ENCODE data around the gene DOK6. TPM values are rescaled to one million over a fixed set of nuclear protein-coding genes. Genes with fewer than 3 reads are reported as not detected.
"Not testable (repeated sequence)": the region's sequence is repeated elsewhere in the genome, so short reads cannot be mapped to it uniquely, and the experiment has no call there.

DOK6 gene
- total RNA-seq, 3 donors from 2014 or later: 1.0 to 1.4 (median 1.3) TPM

DNA sequence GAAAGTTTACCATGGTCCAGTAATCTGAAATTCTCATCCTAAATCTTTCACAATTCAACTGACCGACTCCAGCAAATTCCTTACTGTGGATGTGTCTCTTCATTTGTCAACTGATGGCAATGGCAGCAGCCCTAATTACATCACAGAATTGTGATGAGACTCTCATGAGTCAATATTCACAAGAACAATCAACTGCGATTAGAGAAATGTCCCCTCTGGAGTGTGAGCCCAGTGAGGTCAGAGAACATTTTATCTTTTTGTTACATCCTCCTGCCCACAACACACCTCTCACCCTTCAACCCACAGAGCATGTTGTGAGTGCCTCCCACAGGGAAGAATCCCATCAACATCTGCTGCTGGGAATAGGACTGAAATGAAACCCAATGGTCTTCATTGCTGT, 473.4 kb downstream of the DOK6 start:
- H3K4me1 ChIP-seq: no peaks in the 10 kb centered on the region
- H3K27me3 ChIP-seq: no peaks in the 10 kb centered on the region
- DNase-seq (ENCODE audit: low spot score in 2 of 2): no peak
- no peak overlapping the region for H3K27ac ChIP-seq
- H3K9me3 ChIP-seq: no peaks in the 10 kb centered on the region
- no peak for TF ChIP-seq POLR2A (IDR thresholded peaks at IDR 0.05)
- TF ChIP-seq POLR2AphosphoS5 (IDR thresholded peaks at IDR 0.05): no peak
- no peaks in the 10 kb centered on the region for H3K36me3 ChIP-seq
- intact Hi-C loops (cut with DNase I; ENCODE audit: low total_unique reads): no loop called here
- no peak overlapping the region for H3K4me3 ChIP-seq

DNA sequence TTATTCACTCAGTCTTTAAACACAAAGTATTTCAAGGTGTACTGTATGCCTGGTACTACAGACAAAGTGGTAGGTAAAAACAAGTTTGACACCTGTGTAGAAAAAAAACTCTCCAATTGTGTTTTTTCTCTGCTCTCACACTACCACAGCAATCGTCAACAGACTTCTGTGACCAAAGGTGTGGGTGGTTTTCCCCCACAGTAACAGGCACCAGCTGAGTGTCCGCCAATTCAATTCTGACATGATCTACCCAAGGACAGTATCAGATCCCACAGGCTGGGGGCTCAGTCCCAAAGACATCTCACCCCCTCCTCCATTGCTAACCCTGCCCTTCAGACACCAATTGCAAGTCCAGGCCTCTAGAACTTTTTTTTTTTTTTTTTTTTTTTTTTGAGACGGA, 475.8 kb downstream of the DOK6 start:
- no peak for DNase-seq (ENCODE audit: low spot score in 2 of 2)
- Histone ChIP-seq H3K9me3 (no peaks in the 10 kb centered on the region), H3K4me3 (no peak overlapping the region), H3K36me3 (no peaks in the 10 kb centered on the region), H3K4me1 (no peaks in the 10 kb centered on the region), H3K27me3 (no peaks in the 10 kb centered on the region), H3K27ac (no peak overlapping the region)
- TF ChIP-seq POLR2AphosphoS5 (IDR thresholded peaks at IDR 0.05) (no peak), POLR2A (IDR thresholded peaks at IDR 0.05) (no peak)
- TF ChIP-seq, protein P1, sequence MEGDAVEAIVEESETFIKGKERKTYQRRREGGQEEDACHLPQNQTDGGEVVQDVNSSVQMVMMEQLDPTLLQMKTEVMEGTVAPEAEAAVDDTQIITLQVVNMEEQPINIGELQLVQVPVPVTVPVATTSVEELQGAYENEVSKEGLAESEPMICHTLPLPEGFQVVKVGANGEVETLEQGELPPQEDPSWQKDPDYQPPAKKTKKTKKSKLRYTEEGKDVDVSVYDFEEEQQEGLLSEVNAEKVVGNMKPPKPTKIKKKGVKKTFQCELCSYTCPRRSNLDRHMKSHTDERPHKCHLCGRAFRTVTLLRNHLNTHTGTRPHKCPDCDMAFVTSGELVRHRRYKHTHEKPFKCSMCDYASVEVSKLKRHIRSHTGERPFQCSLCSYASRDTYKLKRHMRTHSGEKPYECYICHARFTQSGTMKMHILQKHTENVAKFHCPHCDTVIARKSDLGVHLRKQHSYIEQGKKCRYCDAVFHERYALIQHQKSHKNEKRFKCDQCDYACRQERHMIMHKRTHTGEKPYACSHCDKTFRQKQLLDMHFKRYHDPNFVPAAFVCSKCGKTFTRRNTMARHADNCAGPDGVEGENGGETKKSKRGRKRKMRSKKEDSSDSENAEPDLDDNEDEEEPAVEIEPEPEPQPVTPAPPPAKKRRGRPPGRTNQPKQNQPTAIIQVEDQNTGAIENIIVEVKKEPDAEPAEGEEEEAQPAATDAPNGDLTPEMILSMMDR (IDR thresholded peaks at IDR 0.05): no peak
- intact Hi-C loops (cut with DNase I; ENCODE audit: low total_unique reads): no loop called here

DNA sequence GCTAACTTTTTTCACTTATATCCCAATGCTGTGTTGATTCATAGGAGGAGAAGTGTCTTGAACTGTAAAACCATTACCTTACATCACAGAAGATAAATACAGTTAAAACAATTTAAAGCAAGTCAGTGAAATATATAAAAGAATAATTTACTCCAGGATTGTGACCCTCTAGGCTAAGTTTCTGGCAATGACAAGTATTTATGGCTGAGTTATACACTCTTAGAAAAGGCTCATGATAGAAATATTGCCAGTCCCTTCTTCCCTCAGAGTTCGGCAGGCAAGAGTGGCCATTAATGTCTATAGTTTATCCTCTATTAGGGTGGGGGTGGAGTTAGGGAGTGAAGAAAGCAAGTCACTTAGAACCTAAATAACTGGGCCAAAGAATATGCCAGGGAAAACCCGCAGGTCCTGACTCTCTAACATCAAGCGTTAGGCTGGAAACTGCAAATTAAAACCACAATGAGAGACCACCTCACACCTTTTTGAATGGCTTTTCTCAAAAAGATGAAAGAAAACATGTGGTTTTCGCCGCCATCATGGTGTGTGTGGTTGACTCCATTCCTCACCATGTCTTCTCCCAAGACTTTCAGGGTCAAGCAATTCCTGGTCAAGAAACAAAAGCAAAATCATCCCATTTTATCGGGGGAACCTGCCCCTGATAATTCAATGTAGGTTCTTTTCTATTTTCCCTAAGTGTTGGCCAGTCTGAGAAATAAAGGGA, 477.7 kb downstream of the DOK6 start:
- TF ChIP-seq, protein P1 (IDR thresholded peaks at IDR 0.05): no peak
- TF ChIP-seq POLR2A (IDR thresholded peaks at IDR 0.05): no peak
- TF ChIP-seq POLR2AphosphoS5 (IDR thresholded peaks at IDR 0.05): no peak
- Histone ChIP-seq H3K4me1 (no peaks in the 10 kb centered on the region), H3K27me3 (no peaks in the 10 kb centered on the region), H3K36me3 (no peaks in the 10 kb centered on the region), H3K27ac (no peak overlapping the region), H3K9me3 (no peaks in the 10 kb centered on the region), H3K4me3 (no peak overlapping the region)
- intact Hi-C loops (cut with DNase I; ENCODE audit: low total_unique reads): no loop called here
- DNase-seq (ENCODE audit: low spot score in 2 of 2): no peak

DNA sequence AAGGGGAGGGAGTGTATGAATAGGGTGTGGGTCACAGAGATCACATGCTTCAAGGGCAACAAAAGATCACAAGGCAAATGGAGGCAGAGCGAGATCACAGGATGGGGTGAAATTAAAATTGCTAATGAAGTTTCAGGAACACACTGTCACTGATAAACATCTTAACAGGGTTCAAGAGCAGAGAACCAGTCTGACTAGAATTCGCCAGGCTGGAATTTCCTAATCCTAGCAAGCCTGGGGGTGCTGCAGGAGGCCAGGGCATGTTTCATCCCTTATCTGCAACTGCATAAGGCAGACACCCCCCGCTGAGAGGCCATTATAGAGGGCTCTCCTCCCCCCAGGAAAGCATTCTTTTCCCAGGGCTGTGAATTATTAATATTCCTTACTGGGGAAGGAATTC, 478.4 kb downstream of the DOK6 start:
- intact Hi-C loops (cut with DNase I; ENCODE audit: low total_unique reads); H3K27ac ChIP-seq; H3K36me3 ChIP-seq: not testable (repeated sequence)

DNA sequence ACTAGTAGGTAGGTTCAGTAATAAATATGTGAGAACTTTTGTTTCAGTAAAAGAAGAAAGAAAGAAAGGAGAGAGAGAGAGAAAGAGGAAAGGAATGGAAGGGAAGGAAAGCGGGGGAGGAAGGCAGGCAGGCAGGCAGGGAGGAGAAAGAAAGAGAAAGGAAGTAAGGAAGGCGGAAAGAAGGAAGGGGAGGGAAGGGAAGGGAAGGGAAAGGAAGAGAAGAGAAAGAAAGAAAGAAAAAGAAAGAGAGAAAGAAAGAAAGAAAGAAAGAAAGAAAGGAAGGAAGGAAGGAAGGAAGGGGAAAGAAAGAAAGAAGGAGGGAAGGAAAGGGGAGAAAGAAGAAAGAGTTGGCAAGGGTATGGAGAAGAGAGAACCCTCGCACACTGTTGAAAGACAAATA, 479.4 kb downstream of the DOK6 start:
- DNase-seq (ENCODE audit: low spot score in 2 of 2): no peak
- intact Hi-C loops (cut with DNase I; ENCODE audit: low total_unique reads): no loop called here
- Histone ChIP-seq H3K36me3 (no peaks in the 10 kb centered on the region), H3K4me3 (no peak overlapping the region), H3K27me3 (no peaks in the 10 kb centered on the region), H3K9me3 (no peaks in the 10 kb centered on the region), H3K27ac (no peak overlapping the region), H3K4me1 (no peaks in the 10 kb centered on the region)
- TF ChIP-seq, protein P1 (IDR thresholded peaks at IDR 0.05): no peak
- no peak for TF ChIP-seq POLR2A (IDR thresholded peaks at IDR 0.05)
- TF ChIP-seq POLR2AphosphoS5 (IDR thresholded peaks at IDR 0.05): no peak

More for the DNA sequence above, 478.4 kb downstream of the DOK6 start:
- H3K4me1 ChIP-seq; DNase-seq (ENCODE audit: low spot score in 2 of 2); H3K27me3 ChIP-seq; H3K4me3 ChIP-seq; H3K9me3 ChIP-seq: not testable (repeated sequence)

DNA sequence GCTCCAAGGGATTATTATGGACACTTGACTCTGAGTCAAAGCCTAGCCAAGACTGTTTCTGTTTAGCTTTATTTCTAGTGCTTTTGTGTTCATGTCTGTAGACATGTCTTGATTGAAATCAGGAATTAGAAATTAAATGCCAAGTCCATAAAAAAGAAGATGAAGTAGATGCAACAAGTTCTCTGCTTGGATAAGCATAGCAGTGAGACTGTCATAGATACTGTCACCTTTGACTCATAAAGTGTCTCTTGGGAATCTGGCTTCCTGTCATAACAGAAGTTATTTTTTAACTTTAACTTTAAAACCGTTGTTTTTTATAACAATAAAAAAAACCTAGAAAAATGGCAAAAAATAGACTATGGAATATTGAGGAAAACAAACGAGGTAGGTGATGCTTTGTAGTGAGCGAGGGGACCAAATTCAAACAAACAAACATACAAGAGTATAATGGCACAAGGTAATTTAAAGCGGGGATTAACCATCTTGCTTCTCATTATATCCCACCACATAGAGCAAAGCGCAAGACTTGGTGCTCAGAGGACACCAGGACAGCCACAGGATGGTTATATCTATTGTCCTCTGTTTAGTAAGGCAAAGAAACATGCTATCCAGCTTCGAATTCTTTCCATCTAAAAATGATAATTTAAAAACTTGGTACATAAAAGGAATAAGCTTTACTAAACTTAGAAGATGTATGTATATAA, 482.4 kb downstream of the DOK6 start:
- H3K36me3 ChIP-seq: no peaks in the 10 kb centered on the region
- H3K4me1 ChIP-seq: no peaks in the 10 kb centered on the region
- no peak overlapping the region for H3K4me3 ChIP-seq
- H3K9me3 ChIP-seq: no peaks in the 10 kb centered on the region
- no peak overlapping the region for H3K27ac ChIP-seq
- TF ChIP-seq POLR2A (IDR thresholded peaks at IDR 0.05): no peak
- TF ChIP-seq, protein P1 (IDR thresholded peaks at IDR 0.05): no peak
- TF ChIP-seq POLR2AphosphoS5 (IDR thresholded peaks at IDR 0.05): no peak
- no peaks in the 10 kb centered on the region for H3K27me3 ChIP-seq
- no peak for DNase-seq (ENCODE audit: low spot score in 2 of 2)
- intact Hi-C loops (cut with DNase I; ENCODE audit: low total_unique reads): no loop called here
